ENCODE measurements around the gene SCN1A. TPM values are rescaled to one million over a fixed set of nuclear protein-coding genes. Genes with fewer than 3 reads are reported as not detected.

SCN1A gene
- total and polyA plus RNA-seq, 2 of the 13 experiments (the other 11 are each of a cell fraction or from before 2014, with no cell fraction given): 19.9 to 39.4 TPM

- TF ChIP-seq, protein P1, sequence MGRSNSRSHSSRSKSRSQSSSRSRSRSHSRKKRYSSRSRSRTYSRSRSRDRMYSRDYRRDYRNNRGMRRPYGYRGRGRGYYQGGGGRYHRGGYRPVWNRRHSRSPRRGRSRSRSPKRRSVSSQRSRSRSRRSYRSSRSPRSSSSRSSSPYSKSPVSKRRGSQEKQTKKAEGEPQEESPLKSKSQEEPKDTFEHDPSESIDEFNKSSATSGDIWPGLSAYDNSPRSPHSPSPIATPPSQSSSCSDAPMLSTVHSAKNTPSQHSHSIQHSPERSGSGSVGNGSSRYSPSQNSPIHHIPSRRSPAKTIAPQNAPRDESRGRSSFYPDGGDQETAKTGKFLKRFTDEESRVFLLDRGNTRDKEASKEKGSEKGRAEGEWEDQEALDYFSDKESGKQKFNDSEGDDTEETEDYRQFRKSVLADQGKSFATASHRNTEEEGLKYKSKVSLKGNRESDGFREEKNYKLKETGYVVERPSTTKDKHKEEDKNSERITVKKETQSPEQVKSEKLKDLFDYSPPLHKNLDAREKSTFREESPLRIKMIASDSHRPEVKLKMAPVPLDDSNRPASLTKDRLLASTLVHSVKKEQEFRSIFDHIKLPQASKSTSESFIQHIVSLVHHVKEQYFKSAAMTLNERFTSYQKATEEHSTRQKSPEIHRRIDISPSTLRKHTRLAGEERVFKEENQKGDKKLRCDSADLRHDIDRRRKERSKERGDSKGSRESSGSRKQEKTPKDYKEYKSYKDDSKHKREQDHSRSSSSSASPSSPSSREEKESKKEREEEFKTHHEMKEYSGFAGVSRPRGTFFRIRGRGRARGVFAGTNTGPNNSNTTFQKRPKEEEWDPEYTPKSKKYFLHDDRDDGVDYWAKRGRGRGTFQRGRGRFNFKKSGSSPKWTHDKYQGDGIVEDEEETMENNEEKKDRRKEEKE (IDR thresholded peaks at IDR 0.05): no peak
- no peak for TF ChIP-seq ISX (CRISPR knock-in tag; conservative IDR thresholded peaks at IDR 0.05)
- no peak for TF ChIP-seq RBAK (CRISPR knock-in tag; IDR thresholded peaks at IDR 0.05)
- TF ChIP-seq, protein P2, sequence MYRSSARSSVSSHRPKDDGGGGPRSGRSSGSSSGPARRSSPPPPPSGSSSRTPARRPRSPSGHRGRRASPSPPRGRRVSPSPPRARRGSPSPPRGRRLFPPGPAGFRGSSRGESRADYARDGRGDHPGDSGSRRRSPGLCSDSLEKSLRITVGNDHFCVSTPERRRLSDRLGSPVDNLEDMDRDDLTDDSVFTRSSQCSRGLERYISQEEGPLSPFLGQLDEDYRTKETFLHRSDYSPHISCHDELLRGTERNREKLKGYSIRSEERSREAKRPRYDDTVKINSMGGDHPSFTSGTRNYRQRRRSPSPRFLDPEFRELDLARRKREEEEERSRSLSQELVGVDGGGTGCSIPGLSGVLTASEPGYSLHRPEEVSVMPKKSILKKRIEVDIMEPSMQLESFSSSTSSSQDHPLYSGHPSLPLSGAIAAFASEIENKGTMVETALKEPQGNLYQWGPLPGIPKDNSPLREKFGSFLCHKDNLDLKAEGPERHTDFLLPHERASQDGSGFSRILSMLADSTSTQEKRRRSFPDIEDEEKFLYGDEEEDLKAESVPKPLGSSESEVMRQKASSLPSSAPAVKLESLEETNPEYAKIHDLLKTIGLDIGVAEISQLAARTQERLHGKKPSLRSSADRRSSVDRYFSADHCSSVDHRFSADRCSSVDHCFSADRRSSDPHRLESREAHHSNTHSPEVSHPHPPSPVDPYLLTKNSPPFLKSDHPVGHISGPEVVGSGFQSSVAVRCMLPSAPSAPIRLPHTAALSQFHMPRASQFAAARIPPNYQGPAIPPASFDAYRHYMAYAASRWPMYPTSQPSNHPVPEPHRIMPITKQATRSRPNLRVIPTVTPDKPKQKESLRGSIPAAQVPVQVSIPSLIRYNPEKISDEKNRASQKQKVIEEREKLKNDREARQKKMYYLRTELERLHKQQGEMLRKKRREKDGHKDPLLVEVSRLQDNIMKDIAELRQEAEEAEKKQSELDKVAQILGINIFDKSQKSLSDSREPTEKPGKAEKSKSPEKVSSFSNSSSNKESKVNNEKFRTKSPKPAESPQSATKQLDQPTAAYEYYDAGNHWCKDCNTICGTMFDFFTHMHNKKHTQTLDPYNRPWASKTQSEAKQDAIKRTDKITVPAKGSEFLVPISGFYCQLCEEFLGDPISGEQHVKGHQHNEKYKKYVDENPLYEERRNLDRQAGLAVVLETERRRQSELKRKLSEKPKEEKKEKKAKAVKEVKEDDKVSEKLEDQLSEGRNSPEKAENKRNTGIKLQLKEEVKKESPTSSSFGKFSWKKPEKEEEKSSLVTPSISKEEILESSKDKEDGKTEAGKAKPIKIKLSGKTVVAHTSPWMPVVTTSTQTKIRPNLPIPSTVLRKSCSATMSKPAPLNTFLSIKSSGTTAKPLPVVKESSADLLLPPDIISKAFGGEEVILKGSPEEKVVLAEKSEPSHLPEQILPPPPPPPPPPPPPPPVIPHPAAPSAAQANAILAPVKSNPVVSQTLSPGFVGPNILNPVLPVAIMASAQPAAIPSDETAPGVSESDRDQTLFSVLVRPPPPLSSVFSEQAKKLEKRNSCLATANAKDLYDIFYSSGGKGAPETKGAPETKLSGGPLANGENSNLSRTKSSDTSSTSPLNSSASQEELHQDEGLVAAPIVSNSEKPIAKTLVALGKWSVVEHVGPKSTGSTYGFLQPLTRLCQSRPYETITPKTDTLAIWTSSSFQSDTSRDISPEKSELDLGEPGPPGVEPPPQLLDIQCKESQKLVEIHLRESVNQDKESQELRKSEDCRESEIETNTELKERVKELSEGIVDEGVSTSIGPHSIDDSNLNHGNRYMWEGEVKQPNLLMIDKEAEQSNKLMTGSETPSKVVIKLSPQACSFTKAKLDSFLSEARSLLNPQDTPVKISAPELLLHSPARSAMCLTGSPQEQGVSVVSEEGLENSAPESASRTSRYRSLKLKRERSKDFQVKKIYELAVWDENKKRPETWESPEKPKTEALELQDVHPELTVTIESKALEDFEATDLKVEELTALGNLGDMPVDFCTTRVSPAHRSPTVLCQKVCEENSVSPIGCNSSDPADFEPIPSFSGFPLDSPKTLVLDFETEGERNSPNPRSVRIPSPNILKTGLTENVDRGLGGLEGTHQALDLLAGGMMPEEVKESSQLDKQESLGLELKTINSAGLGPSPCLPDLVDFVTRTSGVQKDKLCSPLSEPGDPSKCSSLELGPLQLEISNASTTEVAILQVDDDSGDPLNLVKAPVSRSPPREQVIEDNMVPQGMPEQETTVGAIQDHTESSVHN (CRISPR knock-in tag; IDR thresholded peaks at IDR 0.05): no peak
- no peak for TF ChIP-seq TEAD2 (CRISPR knock-in tag; IDR thresholded peaks at IDR 0.05)
- TF ChIP-seq ZSCAN5A (CRISPR knock-in tag; IDR thresholded peaks at IDR 0.05; ENCODE audit: borderline replicate concordance): no peak
- no peak for TF ChIP-seq ZNF557 (CRISPR knock-in tag; IDR thresholded peaks at IDR 0.05)
- TF ChIP-seq ZNF10 (CRISPR knock-in tag; IDR thresholded peaks at IDR 0.05; ENCODE audit: borderline replicate concordance, low read depth): no peak
- no peak for TF ChIP-seq ZNF720 (CRISPR knock-in tag; IDR thresholded peaks at IDR 0.05)
- TF ChIP-seq ELF3 (CRISPR knock-in tag; IDR thresholded peaks at IDR 0.05): peak; percentile 62
- TF ChIP-seq KAT8 (CRISPR knock-in tag; IDR thresholded peaks at IDR 0.05): 0 out of 2 replicates have a peak, but pooled peaks have one; percentile 29
- TF ChIP-seq HNF4A (CRISPR knock-in tag; IDR thresholded peaks at IDR 0.05): peak; percentile 54
- TF ChIP-seq THAP8 (CRISPR knock-in tag; IDR thresholded peaks at IDR 0.05; ENCODE audit: borderline replicate concordance): no peak
- TF ChIP-seq PCBP1 (IDR thresholded peaks at IDR 0.05; ENCODE audit: borderline replicate concordance, low read depth, low read length): no peak
- peak; percentile 47; the same call in 1 of the 2 replicates for TF ChIP-seq FOXA3 (CRISPR knock-in tag; IDR thresholded peaks at IDR 0.05)
- no peak for TF ChIP-seq ZNF558 (CRISPR knock-in tag; IDR thresholded peaks at IDR 0.05; ENCODE audit: borderline replicate concordance)
- TF ChIP-seq ZNF121 (CRISPR knock-in tag; IDR thresholded peaks at IDR 0.05): 0 out of 2 replicates have a peak, but pooled peaks have one; percentile 29
These were observed 36.0 kb upstream of the SCN1A start (continued) for GRCh38 chr2:166163775-166164174.
